HepG2 (cell line): Measurements from ENCODE around the gene PLXNA4. TPM values are rescaled to one million over a fixed set of nuclear protein-coding genes. Genes with fewer than 3 reads are reported as not detected.

Experiments
- HNRNPH1 ChIP-seq: fragments of 200-400 bp; formaldehyde crosslinking; optimal IDR thresholded peaks from 2 replicates; pipeline ENCODE3; 2017; ENCODE audit warnings: mild to moderate bottlenecking, low read depth, low read length
- IRF1 ChIP-seq: sonication (generic); formaldehyde crosslinking; IDR thresholded peaks from 2 replicates; pipeline ENCODE4 v1.4.0; 2020; ENCODE audit warnings: low read depth, mild to moderate bottlenecking, missing genetic modification reagents
- MBNL3 ChIP-seq: fragments of 250-450 bp; sonication (Bioruptor Pico); conservative IDR thresholded peaks from 2 replicates; pipeline ENCODE4 v1.8.0; 2022; ENCODE audit warnings: mild to moderate bottlenecking, inconsistent platforms
- ZBTB40 ChIP-seq, 2 experiments: fragments of 450-650 bp in 1 of 2; sonication (generic) in 1 of 2; formaldehyde crosslinking in 1 of 2; IDR thresholded peaks; 2 replicates each; pipeline versions ENCODE4 v1.6.1 to v1.8.0; 2016 to 2022; ENCODE audit warnings: antibody characterized with exemption in 1 of 2, mild to moderate bottlenecking in 1 of 2, missing genetic modification reagents in 1 of 2
- ZBTB43 ChIP-seq: sonication (generic); formaldehyde crosslinking; conservative IDR thresholded peaks from 2 replicates; pipeline ENCODE4 v1.4.0; 2020; ENCODE audit warnings: missing genetic modification reagents
- ZNF407 ChIP-seq: sonication (generic); formaldehyde crosslinking; IDR thresholded peaks from one replicate; pipeline ENCODE4 v1.5.1; 2020; ENCODE audit warnings: mild to moderate bottlenecking, missing genetic modification reagents; ENCODE audit errors: not compliant biosample characterization
- ZNF562 ChIP-seq: sonication (generic); formaldehyde crosslinking; IDR thresholded peaks from 2 replicates; pipeline ENCODE4 v1.8.0; 2022; ENCODE audit warnings: missing genetic modification reagents, borderline replicate concordance
- polyA plus RNA-seq, 8 experiments: library from polyadenylated mRNA; depleted of rRNA in 3 of 8; stranded (reverse) in 7 of 8; unstranded in 1 of 8; fragments of >200 nt; fragmentation: Illumina TruSeq in 4 of 8; extraction: Trizol in 4 of 8; gene quantifications; 2 replicates each; pipeline versions ENCODE4 v1.2.1 to v1.2.3, GENCODE V29; 2011 to 2016; ENCODE audit warnings: low read depth in 4 of 8, missing spikeins in 1 of 8, mixed read lengths in 1 of 8; ENCODE audit not compliant: insufficient read depth in 1 of 8
- total RNA-seq, 5 experiments: library from RNA; depleted of rRNA; stranded (reverse); fragments of >200 nt; fragmentation: Illumina TruSeq; extraction: Trizol; gene quantifications; 2 replicates each; pipeline ENCODE4 v1.2.3, GENCODE V29; 2016; ENCODE audit warnings: low read depth in 1 of 5

The PLXNA4 gene
- total and polyA plus RNA-seq, 2 of the 13 experiments (the other 11 are each of a cell fraction or from before 2014, with no cell fraction given): 0.01 to 0.04 TPM

GRCh38 chr7:132441935-132442334 is 134.3 kb downstream of the PLXNA4 start (continued):
- no peak for TF ChIP-seq ZNF407 (CRISPR knock-in tag)
- no peak for TF ChIP-seq IRF1 (CRISPR knock-in tag)
- TF ChIP-seq ZNF562 (CRISPR knock-in tag): no peak
- no peak for TF ChIP-seq HNRNPH1
- TF ChIP-seq MBNL3 (CRISPR knock-in tag): no peak
- no peak for TF ChIP-seq ZBTB40 (IDR thresholded peaks at IDR 0.05)
- TF ChIP-seq ZBTB40 (CRISPR knock-in tag; IDR thresholded peaks at IDR 0.05): no peak
- TF ChIP-seq ZBTB43: no peak
